ENCODE data around the gene PPFIA2. TPM values are rescaled to one million over a fixed set of nuclear protein-coding genes. Genes with fewer than 3 reads are reported as not detected.

PPFIA2 gene
- total and polyA plus RNA-seq, 9 of the 15 experiments (the other 6 are each of a cell fraction or from before 2014, with no cell fraction given): not detected

DNA sequence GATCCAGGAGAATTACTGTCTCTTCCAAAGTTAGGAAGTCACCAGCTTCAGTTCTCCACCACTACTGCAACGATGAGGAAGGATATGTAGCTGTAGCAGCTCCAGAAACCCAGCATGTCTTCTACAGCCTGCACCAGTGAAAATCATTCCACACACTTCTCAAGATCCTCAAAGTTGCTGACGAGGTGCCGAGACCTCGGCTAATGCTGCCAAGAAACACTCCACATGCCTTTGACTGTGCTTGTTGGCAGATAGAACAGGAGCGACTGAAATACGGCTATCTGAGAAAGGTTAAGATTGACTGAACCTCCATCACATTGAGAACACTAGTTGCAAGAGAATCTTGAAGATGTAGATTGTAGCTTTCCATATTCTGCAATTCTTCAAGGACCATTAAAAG lies 241.9 kb downstream of the PPFIA2 start:
- H3K27me3 ChIP-seq (ENCODE audit: control insufficient read depth in 2 of 2, insufficient read depth in 2 of 2, low read length in 2 of 2): no peaks in the 10 kb centered on the region
- in situ Hi-C loops (cut with MboI): no loop called here
- TF ChIP-seq POLR2H (tag; IDR thresholded peaks at IDR 0.05; ENCODE audit: low read depth): no peak
- TF ChIP-seq ZBTB7A (IDR thresholded peaks at IDR 0.05; ENCODE audit: borderline replicate concordance, control insufficient read depth, low read depth, low read length): no peak
- no peak for TF ChIP-seq ZNF274 (IDR thresholded peaks at IDR 0.05; ENCODE audit: borderline replicate concordance, low read depth, low read length)
- no peak for TF ChIP-seq E2F3 (CRISPR knock-in tag; IDR thresholded peaks at IDR 0.05)
- TF ChIP-seq HMG20B (CRISPR knock-in tag; IDR thresholded peaks at IDR 0.05): no peak
- no peak for TF ChIP-seq COPS2 (conservative IDR thresholded peaks at IDR 0.05)
- TF ChIP-seq NEUROD1 (IDR thresholded peaks at IDR 0.05; ENCODE audit: borderline replicate concordance, low read depth, low read length, partially characterized antibody): no peak
- no peak for TF ChIP-seq BCL6 (CRISPR knock-in tag; IDR thresholded peaks at IDR 0.05)
- no peak for TF ChIP-seq NFIC (IDR thresholded peaks at IDR 0.05)
- TF ChIP-seq MEF2D (tag; conservative IDR thresholded peaks at IDR 0.05; ENCODE audit: low read depth): no peak
- TF ChIP-seq NFIX (CRISPR knock-in tag; IDR thresholded peaks at IDR 0.05; ENCODE audit: low read depth): no peak
- TF ChIP-seq, protein P1, sequence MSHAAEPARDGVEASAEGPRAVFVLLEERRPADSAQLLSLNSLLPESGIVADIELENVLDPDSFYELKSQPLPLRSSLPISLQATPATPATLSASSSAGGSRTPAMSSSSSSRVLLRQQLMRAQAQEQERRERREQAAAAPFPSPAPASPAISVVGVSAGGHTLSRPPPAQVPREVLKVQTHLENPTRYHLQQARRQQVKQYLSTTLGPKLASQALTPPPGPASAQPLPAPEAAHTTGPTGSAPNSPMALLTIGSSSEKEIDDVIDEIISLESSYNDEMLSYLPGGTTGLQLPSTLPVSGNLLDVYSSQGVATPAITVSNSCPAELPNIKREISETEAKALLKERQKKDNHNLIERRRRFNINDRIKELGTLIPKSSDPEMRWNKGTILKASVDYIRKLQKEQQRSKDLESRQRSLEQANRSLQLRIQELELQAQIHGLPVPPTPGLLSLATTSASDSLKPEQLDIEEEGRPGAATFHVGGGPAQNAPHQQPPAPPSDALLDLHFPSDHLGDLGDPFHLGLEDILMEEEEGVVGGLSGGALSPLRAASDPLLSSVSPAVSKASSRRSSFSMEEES (CRISPR knock-in tag; IDR thresholded peaks at IDR 0.05): no peak
- no peak for TF ChIP-seq MEF2A (IDR thresholded peaks at IDR 0.05; ENCODE audit: control insufficient read depth, low read depth, low read length)
- TF ChIP-seq, protein P2, sequence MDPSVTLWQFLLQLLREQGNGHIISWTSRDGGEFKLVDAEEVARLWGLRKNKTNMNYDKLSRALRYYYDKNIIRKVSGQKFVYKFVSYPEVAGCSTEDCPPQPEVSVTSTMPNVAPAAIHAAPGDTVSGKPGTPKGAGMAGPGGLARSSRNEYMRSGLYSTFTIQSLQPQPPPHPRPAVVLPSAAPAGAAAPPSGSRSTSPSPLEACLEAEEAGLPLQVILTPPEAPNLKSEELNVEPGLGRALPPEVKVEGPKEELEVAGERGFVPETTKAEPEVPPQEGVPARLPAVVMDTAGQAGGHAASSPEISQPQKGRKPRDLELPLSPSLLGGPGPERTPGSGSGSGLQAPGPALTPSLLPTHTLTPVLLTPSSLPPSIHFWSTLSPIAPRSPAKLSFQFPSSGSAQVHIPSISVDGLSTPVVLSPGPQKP (CRISPR knock-in tag; IDR thresholded peaks at IDR 0.05): no peak
- no peak for TF ChIP-seq SP2 (IDR thresholded peaks at IDR 0.05; ENCODE audit: extremely low read depth, low read depth, low read length, poor library complexity, severe bottlenecking)
- no peak for TF ChIP-seq CC2D1A (IDR thresholded peaks at IDR 0.05)
- no peak for TF ChIP-seq ZFX (CRISPR knock-in tag; IDR thresholded peaks at IDR 0.05)
- no peak for TF ChIP-seq KLF10 (CRISPR knock-in tag; IDR thresholded peaks at IDR 0.05)
- no peak overlapping the region for H3K9ac ChIP-seq (ENCODE audit: insufficient read depth in 1 of 2, low read depth in 2 of 2, low read length in 2 of 2)
- H4K20me1 ChIP-seq (replicated peaks; ENCODE audit: control insufficient read depth, insufficient read depth, low read length): no peaks in the 10 kb centered on the region
- H3K4me2 ChIP-seq (ENCODE audit: insufficient read depth, low read length): no peak overlapping the region
- H3K4me1 ChIP-seq (replicated peaks in 1 of 2; ENCODE audit: control insufficient read depth in 2 of 2, insufficient read depth in 2 of 2, low read length in 2 of 2): no peaks in the 10 kb centered on the region
- no peak overlapping the region for H3K4me3 ChIP-seq
- whole genome bisulfite sequencing (ENCODE audit: insufficient coverage, low coverage, missing lambda C conversion rate): 0% methylated on average over 6 of the region's 6 CpGs
- intact Hi-C loops (cut with micrococcal nuclease): no loop called here
- no peaks in the 10 kb centered on the region for H3K79me2 ChIP-seq (ENCODE audit: control insufficient read depth, insufficient read depth, low read length)
- no peak overlapping the region for H3K27ac ChIP-seq (ENCODE audit: extremely low read depth, low read depth, low read length)
- ATAC-seq: no peak
- POLR2A ChIA-PET: no interaction called here
- H3K9me3 ChIP-seq (replicated peaks; ENCODE audit: control insufficient read depth, insufficient read depth, low read depth, low read length): 0 out of 2 replicates have a peak, but pooled peaks cover 4% of the 10 kb centered on the region
- FAIRE-seq: no peak
- no peaks in the 10 kb centered on the region for H3K36me3 ChIP-seq (ENCODE audit: control insufficient read depth, insufficient read depth, low read length)
- CTCF ChIA-PET (ENCODE audit: low intra/inter-chr PET ratio): no interaction called here
- H2AFZ ChIP-seq (ENCODE audit: low read depth, low read length): no peak overlapping the region
- no peaks in the 10 kb centered on the region for H3K9me1 ChIP-seq (ENCODE audit: control insufficient read depth, insufficient read depth, low read length)
- DNase-seq (ENCODE audit: extremely low read depth in 1 of 4, low spot score in 3 of 4): no peak
- no TSS peak for BruUV-seq (replicated peaks)
